NCI-H2107 treated with DMSO at 0.1 percent for 48 hours (cell line): ENCODE results near the gene SLC38A10.
"Not testable (repeated sequence)": the region's sequence is repeated elsewhere in the genome, so short reads cannot be mapped to it uniquely, and the experiment has no call there.

Experiments
- DNase-seq: peaks from one replicate; lab custom pipeline; 2025; ENCODE audit not compliant: unreplicated experiment; lab: John Stamatoyannopoulos, UW

The SLC38A10 gene

GRCh38 chr17:81312624-81313325, 17.7 kb upstream of the SLC38A10 start:
- no peak for DNase-seq

- DNase-seq = no peak
Measured at GRCh38 chr17:81311946-81312345, 16.8 kb upstream of the SLC38A10 start.

GRCh38 chr17:81310949-81311550, 15.9 kb upstream of the SLC38A10 start:
- DNase-seq = no peak

- no peak for DNase-seq
Measured at GRCh38 chr17:81309859-81310839, 15.0 kb upstream of the SLC38A10 start.

DNA sequence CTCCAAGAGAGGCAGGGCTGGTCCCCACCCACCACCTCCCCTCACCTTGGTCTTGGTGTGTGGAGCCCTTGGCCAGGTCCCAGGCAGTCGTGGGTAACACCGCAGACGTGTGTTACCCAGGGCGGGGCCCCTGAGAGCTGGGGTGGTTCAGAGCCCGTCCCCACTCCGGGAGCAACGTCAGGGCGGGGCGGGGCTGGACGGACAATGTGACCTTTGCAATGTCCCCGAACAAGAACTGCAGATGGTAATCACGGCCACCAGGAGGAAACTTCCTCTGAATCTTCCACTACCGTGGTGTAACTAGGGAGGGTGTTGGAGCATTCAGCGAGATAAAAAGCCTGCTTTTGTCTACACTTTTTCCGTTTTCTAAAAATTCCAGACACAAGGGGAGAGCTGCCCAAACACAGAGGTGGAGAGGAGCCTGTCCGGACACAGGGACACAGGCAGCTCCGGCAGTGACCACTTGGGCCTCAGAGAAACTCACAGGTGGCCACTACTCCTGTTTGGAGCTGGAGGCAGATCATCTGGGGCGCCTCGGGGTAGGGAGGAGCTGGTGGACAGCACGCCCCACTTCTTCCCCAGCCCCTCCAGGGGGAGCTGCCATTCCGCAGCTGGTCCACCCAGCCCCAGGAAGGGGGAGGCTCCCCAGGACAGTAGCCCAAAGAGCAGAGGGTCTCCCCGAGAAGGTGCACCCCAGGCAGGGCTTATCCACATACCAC, 14.2 kb upstream of the SLC38A10 start:
- no peak for DNase-seq

DNA sequence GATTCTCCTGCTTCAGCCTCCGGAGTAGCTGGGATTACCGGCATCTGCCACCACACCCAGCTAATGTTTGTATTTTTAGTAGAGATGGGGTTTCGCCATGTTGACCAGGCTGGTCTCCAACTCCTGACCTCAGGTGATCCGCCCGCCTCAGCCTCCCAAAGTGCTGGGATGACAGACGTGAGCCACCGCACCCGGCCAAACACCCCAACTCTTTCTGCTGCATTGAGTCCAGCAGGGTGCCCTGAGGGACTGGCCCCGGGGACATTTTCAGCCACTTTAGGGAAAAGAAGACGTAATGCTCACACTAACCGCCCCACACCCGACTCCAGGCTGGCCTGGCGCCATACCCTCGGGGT, 13.7 kb upstream of the SLC38A10 start:
- DNase-seq = not testable (repeated sequence)

DNA sequence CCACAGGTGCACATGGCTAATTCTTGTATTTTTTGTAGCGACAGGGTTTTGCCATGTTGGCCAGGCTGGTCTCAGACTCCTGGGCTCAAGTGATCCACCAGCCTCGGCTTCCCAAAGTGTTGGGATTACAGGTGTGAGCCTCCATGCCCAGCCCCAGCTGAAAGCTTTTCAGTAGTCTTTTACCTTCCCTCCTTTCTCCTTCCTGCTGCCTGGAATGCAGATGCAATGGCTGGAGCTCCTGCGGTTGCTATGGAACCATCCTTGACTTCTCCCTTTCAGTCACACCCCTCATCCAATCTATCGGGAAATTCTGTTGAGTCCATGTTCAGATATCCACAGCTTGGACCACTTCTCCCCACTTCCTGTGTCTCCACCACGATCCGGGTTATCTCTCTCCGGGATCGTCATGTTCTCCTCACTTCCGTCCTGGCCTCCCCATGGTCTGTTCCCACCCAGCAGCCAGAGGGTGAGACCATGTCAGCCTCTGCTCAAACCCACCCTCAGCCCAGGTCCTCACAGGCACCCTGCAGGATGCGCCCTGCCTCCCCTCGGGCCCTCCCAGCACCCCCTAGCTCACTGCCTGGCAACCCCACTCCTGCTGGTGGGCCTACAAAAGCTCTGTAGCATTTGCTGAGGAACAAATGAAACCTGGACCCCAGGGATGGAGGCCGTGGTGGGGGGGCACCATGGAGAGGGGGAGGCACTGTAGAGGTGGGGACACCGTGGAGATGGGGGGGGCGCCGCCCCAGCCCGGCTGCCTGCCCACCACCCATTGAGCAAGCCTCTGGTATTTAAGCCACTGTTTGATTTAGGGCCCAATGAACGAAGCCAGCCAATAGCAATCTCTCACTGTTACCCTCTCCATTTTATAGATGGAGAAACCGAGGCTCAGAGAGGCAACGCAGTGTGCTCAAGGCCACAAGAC, 12.8 kb upstream of the SLC38A10 start:
- no peak for DNase-seq

GRCh38 chr17:81306898-81307510, 11.9 kb upstream of the SLC38A10 start:
- no peak for DNase-seq

DNA sequence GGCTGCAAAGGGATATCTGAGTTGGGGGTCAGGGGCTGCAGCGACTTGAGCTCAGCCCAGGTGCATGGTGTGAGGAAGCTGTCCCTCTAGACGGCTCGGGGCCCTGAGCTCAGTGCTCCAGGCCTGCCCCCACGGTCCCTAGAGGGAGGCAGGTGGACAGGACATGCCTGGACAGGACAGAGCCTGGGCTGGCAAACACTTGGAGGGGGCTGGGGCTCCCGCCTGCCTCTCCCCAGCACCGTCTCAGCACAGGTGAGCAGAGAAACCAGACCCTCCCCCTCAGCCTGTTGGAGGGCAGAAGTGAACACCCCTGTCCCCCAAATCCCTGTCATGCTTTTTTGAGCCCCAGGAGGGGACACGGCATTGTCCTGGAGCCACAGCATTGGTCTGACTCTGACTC, 11.4 kb upstream of the SLC38A10 start:
- DNase-seq = no peak

GRCh38 chr17:81305051-81305630, 10.0 kb upstream of the SLC38A10 start:
- no peak for DNase-seq

GRCh38 chr17:81304196-81305015, 9.3 kb upstream of the SLC38A10 start:
- no peak for DNase-seq

DNA sequence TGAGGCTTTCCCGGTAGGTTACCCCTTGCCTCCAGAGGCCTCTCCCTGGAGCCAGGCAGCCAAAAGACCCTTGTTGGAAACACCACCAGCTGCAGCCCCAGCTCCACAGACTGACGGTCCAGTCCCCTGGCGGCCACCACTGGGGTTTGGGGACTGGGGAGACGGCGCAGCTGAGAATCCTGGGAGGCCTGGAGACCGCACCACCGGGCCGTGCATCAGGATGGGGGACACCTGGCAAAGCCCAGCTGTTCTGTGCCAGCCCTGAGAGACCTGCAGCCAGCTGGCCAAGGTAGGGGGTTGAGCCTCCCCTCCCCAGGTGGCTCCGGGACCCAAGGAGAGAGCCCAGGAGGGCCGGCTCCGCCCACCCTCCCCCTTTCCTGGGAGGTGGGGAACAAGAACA, 8.3 kb upstream of the SLC38A10 start:
- DNase-seq = no peak

GRCh38 chr17:81302861-81303333, 7.8 kb upstream of the SLC38A10 start:
- no peak for DNase-seq

GRCh38 chr17:81302324-81302723, 7.2 kb upstream of the SLC38A10 start:
- DNase-seq = no peak

GRCh38 chr17:81301195-81302144, 6.4 kb upstream of the SLC38A10 start:
- no peak for DNase-seq

DNA sequence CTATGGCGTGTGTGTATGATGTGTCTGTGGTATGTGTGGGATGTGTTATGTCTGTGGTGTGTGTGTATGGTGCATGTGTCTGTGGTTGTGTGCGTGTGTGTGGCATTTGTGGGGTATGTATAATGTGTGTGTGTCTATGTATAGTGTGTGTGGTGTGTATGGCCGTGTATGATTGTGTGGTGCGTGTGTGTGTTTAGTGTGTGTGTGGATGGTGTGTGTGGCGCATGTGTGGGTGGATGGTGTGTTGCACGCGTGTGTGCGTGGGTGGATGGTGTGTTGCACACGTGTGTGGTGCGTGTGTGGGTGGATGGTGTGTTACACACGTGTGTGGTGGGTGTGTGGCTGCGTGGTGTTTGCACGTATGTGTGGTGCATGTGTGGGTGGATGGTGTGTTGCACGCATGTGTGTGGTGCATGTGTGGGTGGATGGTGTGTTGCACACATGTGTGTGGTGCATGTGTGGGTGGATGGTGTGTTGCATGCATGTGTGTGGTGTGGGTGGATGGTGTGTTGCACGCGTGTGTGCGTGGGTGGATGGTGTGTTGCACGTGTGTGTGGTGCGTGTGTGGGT, 5.6 kb upstream of the SLC38A10 start:
- no peak for DNase-seq
